Measurements from ENCODE around the gene CORIN. TPM values are rescaled to one million over a fixed set of nuclear protein-coding genes. Genes with fewer than 3 reads are reported as not detected.

Gene CORIN
- total and polyA plus RNA-seq, 4 donors = 0.13 to 1.5 (median 0.68) TPM

GRCh38 chr4:47749060-47749459 lies 88.8 kb downstream of the CORIN start:
- no peak overlapping the region for H3K4me3 ChIP-seq (ENCODE audit: low read length in 2 of 2)
- H3K4me1 ChIP-seq (ENCODE audit: control insufficient read depth in 1 of 2, insufficient read depth in 2 of 2, low read length in 2 of 2) = no peaks in the 10 kb centered on the region
- WGBS, 2 donors = 96 to 100% methylated on average over 1 of the region's 1 CpG
- ATAC-seq (ENCODE audit: low FRiP score) = no peak
- no peak overlapping the region for H3K27ac ChIP-seq (ENCODE audit: low read depth in 1 of 2, low read length in 2 of 2)
- intact Hi-C loops (cut with DNase I) = no loop called here
- H3K9me3 ChIP-seq (ENCODE audit: control insufficient read depth, low read length) = peaks cover 2% of the 10 kb centered on the region
- no peaks in the 10 kb centered on the region for H3K27me3 ChIP-seq (ENCODE audit: control insufficient read depth in 1 of 2, insufficient read depth in 2 of 2, low read length in 1 of 2)
- no peaks in the 10 kb centered on the region for H3K36me3 ChIP-seq (ENCODE audit: control insufficient read depth in 1 of 2, insufficient read depth in 2 of 2, low read length in 1 of 2)
- no peak for DNase-seq

GRCh38 chr4:47747846-47748494 lies 89.9 kb downstream of the CORIN start:
- WGBS, 2 donors = 64 to 84% methylated on average over 1 of the region's 1 CpG
- no peak for ATAC-seq (ENCODE audit: low FRiP score)

GRCh38 chr4:47747211-47747610 lies 90.7 kb downstream of the CORIN start:
- no peak overlapping the region for H3K27ac ChIP-seq (ENCODE audit: low read depth in 1 of 2, low read length in 2 of 2)
- intact Hi-C loops (cut with DNase I) = no loop called here
- ATAC-seq (ENCODE audit: low FRiP score) = no peak

More at GRCh38 chr4:47747846-47748494, 89.9 kb downstream of the CORIN start:
- no peak overlapping the region for H3K4me3 ChIP-seq (ENCODE audit: low read length in 2 of 2)
- no peaks in the 10 kb centered on the region for H3K36me3 ChIP-seq (ENCODE audit: control insufficient read depth in 1 of 2, insufficient read depth in 2 of 2, low read length in 1 of 2)
- no peaks in the 10 kb centered on the region for H3K9me3 ChIP-seq (ENCODE audit: control insufficient read depth, low read length)
- intact Hi-C loops (cut with DNase I) = no loop called here
- H3K4me1 ChIP-seq (ENCODE audit: control insufficient read depth in 1 of 2, insufficient read depth in 2 of 2, low read length in 2 of 2) = no peaks in the 10 kb centered on the region
- no peak for DNase-seq
- H3K27ac ChIP-seq (ENCODE audit: low read depth in 1 of 2, low read length in 2 of 2) = no peak overlapping the region
- no peaks in the 10 kb centered on the region for H3K27me3 ChIP-seq (ENCODE audit: control insufficient read depth in 1 of 2, insufficient read depth in 2 of 2, low read length in 1 of 2)

GRCh38 chr4:47746122-47746521 lies 91.7 kb downstream of the CORIN start:
- Histone ChIP-seq H3K4me3 (ENCODE audit: low read length in 2 of 2) (no peak overlapping the region), H3K27me3 (ENCODE audit: control insufficient read depth in 1 of 2, insufficient read depth in 2 of 2, low read length in 1 of 2) (no peaks in the 10 kb centered on the region), H3K9me3 (ENCODE audit: control insufficient read depth, low read length) (no peaks in the 10 kb centered on the region), H3K27ac (ENCODE audit: low read depth in 1 of 2, low read length in 2 of 2) (no peak overlapping the region), H3K4me1 (ENCODE audit: control insufficient read depth in 1 of 2, insufficient read depth in 2 of 2, low read length in 2 of 2) (no peaks in the 10 kb centered on the region), H3K36me3 (ENCODE audit: control insufficient read depth in 1 of 2, insufficient read depth in 2 of 2, low read length in 1 of 2) (no peaks in the 10 kb centered on the region)
- ATAC-seq (ENCODE audit: low FRiP score) (no peak), DNase-seq (no peak)
- intact Hi-C loops (cut with DNase I) = no loop called here
- 94 to 99% methylated on average over 4 of the region's 4 CpGs for WGBS, 2 donors

More at GRCh38 chr4:47747211-47747610, 90.7 kb downstream of the CORIN start:
- Histone ChIP-seq H3K4me1 (ENCODE audit: control insufficient read depth in 1 of 2, insufficient read depth in 2 of 2, low read length in 2 of 2) (no peaks in the 10 kb centered on the region), H3K27me3 (ENCODE audit: control insufficient read depth in 1 of 2, insufficient read depth in 2 of 2, low read length in 1 of 2) (no peaks in the 10 kb centered on the region), H3K4me3 (ENCODE audit: low read length in 2 of 2) (no peak overlapping the region), H3K9me3 (ENCODE audit: control insufficient read depth, low read length) (no peaks in the 10 kb centered on the region), H3K36me3 (ENCODE audit: control insufficient read depth in 1 of 2, insufficient read depth in 2 of 2, low read length in 1 of 2) (no peaks in the 10 kb centered on the region)
- DNase-seq = no peak

GRCh38 chr4:47744843-47745382 lies 93.0 kb downstream of the CORIN start:
- DNase-seq (no peak), ATAC-seq (ENCODE audit: low FRiP score) (no peak)
- Histone ChIP-seq H3K36me3 (ENCODE audit: control insufficient read depth in 1 of 2, insufficient read depth in 2 of 2, low read length in 1 of 2) (no peaks in the 10 kb centered on the region), H3K9me3 (ENCODE audit: control insufficient read depth, low read length) (no peaks in the 10 kb centered on the region), H3K4me1 (ENCODE audit: control insufficient read depth in 1 of 2, insufficient read depth in 2 of 2, low read length in 2 of 2) (no peaks in the 10 kb centered on the region), H3K27me3 (ENCODE audit: control insufficient read depth in 1 of 2, insufficient read depth in 2 of 2, low read length in 1 of 2) (no peaks in the 10 kb centered on the region), H3K4me3 (ENCODE audit: low read length in 2 of 2) (no peak overlapping the region), H3K27ac (ENCODE audit: low read depth in 1 of 2, low read length in 2 of 2) (no peak overlapping the region)
- WGBS, 2 donors = 53 to 60% methylated on average over 2 of the region's 2 CpGs
- intact Hi-C loops (cut with DNase I) = no loop called here

- no peak overlapping the region for H3K4me3 ChIP-seq (ENCODE audit: low read length in 2 of 2)
Measured at GRCh38 chr4:47744253-47744652, 93.6 kb downstream of the CORIN start.

GRCh38 chr4:47741200-47741599 lies 96.7 kb downstream of the CORIN start:
- ATAC-seq (ENCODE audit: low FRiP score) (no peak), DNase-seq (no peak)
- Histone ChIP-seq H3K27me3 (ENCODE audit: control insufficient read depth in 1 of 2, insufficient read depth in 2 of 2, low read length in 1 of 2) (no peaks in the 10 kb centered on the region), H3K4me1 (ENCODE audit: control insufficient read depth in 1 of 2, insufficient read depth in 2 of 2, low read length in 2 of 2) (no peaks in the 10 kb centered on the region), H3K27ac (ENCODE audit: low read depth in 1 of 2, low read length in 2 of 2) (no peak overlapping the region), H3K36me3 (ENCODE audit: control insufficient read depth in 1 of 2, insufficient read depth in 2 of 2, low read length in 1 of 2) (no peaks in the 10 kb centered on the region), H3K9me3 (ENCODE audit: control insufficient read depth, low read length) (no peaks in the 10 kb centered on the region), H3K4me3 (ENCODE audit: low read length in 2 of 2) (no peak overlapping the region)
- intact Hi-C loops (cut with DNase I) = no loop called here

More at GRCh38 chr4:47744253-47744652, 93.6 kb downstream of the CORIN start:
- Histone ChIP-seq H3K9me3 (ENCODE audit: control insufficient read depth, low read length) (no peaks in the 10 kb centered on the region), H3K36me3 (ENCODE audit: control insufficient read depth in 1 of 2, insufficient read depth in 2 of 2, low read length in 1 of 2) (no peaks in the 10 kb centered on the region), H3K4me1 (ENCODE audit: control insufficient read depth in 1 of 2, insufficient read depth in 2 of 2, low read length in 2 of 2) (no peaks in the 10 kb centered on the region), H3K27me3 (ENCODE audit: control insufficient read depth in 1 of 2, insufficient read depth in 2 of 2, low read length in 1 of 2) (no peaks in the 10 kb centered on the region), H3K27ac (ENCODE audit: low read depth in 1 of 2, low read length in 2 of 2) (no peak overlapping the region)
- intact Hi-C loops (cut with DNase I) = no loop called here
- 65 to 69% methylated on average over 2 of the region's 2 CpGs for WGBS, 2 donors
- ATAC-seq (ENCODE audit: low FRiP score) = no peak
- no peak for DNase-seq

GRCh38 chr4:47737326-47737725 lies 100.5 kb downstream of the CORIN start:
- ATAC-seq (ENCODE audit: low FRiP score) (no peak), DNase-seq (no peak)
- Histone ChIP-seq H3K4me1 (ENCODE audit: control insufficient read depth in 1 of 2, insufficient read depth in 2 of 2, low read length in 2 of 2) (no peaks in the 10 kb centered on the region), H3K36me3 (ENCODE audit: control insufficient read depth in 1 of 2, insufficient read depth in 2 of 2, low read length in 1 of 2) (no peaks in the 10 kb centered on the region), H3K9me3 (ENCODE audit: control insufficient read depth, low read length) (no peaks in the 10 kb centered on the region), H3K27ac (ENCODE audit: low read depth in 1 of 2, low read length in 2 of 2) (no peak overlapping the region), H3K4me3 (ENCODE audit: low read length in 2 of 2) (no peak overlapping the region), H3K27me3 (ENCODE audit: control insufficient read depth in 1 of 2, insufficient read depth in 2 of 2, low read length in 1 of 2) (no peaks in the 10 kb centered on the region)
- 15 to 22% methylated on average over 1 of the region's 1 CpG for WGBS, 2 donors
- intact Hi-C loops (cut with DNase I) = no loop called here

GRCh38 chr4:47736555-47736954 lies 101.3 kb downstream of the CORIN start:
- Histone ChIP-seq H3K27me3 (ENCODE audit: control insufficient read depth in 1 of 2, insufficient read depth in 2 of 2, low read length in 1 of 2) (no peaks in the 10 kb centered on the region), H3K4me3 (ENCODE audit: low read length in 2 of 2) (no peak overlapping the region), H3K27ac (ENCODE audit: low read depth in 1 of 2, low read length in 2 of 2) (no peak overlapping the region), H3K9me3 (ENCODE audit: control insufficient read depth, low read length) (no peaks in the 10 kb centered on the region), H3K36me3 (ENCODE audit: control insufficient read depth in 1 of 2, insufficient read depth in 2 of 2, low read length in 1 of 2) (no peaks in the 10 kb centered on the region), H3K4me1 (ENCODE audit: control insufficient read depth in 1 of 2, insufficient read depth in 2 of 2, low read length in 2 of 2) (no peaks in the 10 kb centered on the region)
- ATAC-seq (ENCODE audit: low FRiP score) = no peak
- DNase-seq = no peak
- intact Hi-C loops (cut with DNase I) = no loop called here
- 68 to 71% methylated on average over 2 of the region's 2 CpGs for WGBS, 2 donors
